NCI-H2227 (cell line): Measurements from ENCODE around the gene ZBTB16.

Source experiments
- DNase-seq: peaks from one replicate; lab custom pipeline; 2025; ENCODE audit not compliant: unreplicated experiment; lab: John Stamatoyannopoulos, UW

The ZBTB16 gene

GRCh38 chr11:114082767-114083181 is 23.3 kb downstream of the ZBTB16 start:
- DNase-seq, result no peak

DNA sequence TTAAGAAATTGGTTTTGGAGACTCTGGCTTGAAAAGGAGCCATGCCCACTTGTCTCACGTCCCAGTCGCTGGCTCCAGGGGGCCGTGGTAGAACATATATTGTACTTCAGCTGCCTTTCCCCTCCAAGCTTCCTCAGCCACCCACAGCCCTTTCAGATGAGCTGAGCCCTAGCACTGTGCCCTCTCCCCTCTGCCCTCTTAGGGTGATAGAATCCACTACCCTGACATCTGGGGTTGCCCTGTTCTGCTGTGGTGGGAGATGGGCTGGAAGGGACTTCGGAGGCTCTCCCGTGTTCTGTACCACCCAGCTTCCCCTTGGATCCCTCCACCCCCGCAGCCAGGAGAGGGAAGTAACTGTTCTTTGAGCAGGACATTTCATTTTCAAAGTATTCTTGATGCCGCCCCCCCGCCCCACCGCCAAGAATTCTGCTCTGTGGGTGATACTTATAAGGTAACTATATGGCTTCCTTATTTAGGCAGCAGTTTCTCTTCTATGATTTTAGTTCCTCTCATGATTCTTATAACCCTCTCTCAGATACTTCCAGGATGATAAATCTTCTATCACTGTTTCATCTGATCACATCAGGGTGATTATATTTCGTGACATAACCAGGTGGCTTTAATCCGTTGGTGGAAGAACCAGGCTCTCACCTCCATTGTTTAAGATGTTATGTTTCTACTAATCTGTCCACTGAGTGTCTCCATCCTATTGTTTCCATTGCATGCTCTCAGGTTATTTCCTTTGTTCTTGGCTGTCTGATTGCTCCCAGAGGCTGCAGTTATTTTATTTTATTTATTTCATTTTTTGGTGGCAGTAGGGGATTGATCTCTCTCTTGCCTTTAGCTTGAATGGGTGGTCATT is 24.1 kb downstream of the ZBTB16 start:
- DNase-seq, result no peak

- no peak for DNase-seq
Measured at GRCh38 chr11:114084414-114084813, 24.9 kb downstream of the ZBTB16 start.

DNA sequence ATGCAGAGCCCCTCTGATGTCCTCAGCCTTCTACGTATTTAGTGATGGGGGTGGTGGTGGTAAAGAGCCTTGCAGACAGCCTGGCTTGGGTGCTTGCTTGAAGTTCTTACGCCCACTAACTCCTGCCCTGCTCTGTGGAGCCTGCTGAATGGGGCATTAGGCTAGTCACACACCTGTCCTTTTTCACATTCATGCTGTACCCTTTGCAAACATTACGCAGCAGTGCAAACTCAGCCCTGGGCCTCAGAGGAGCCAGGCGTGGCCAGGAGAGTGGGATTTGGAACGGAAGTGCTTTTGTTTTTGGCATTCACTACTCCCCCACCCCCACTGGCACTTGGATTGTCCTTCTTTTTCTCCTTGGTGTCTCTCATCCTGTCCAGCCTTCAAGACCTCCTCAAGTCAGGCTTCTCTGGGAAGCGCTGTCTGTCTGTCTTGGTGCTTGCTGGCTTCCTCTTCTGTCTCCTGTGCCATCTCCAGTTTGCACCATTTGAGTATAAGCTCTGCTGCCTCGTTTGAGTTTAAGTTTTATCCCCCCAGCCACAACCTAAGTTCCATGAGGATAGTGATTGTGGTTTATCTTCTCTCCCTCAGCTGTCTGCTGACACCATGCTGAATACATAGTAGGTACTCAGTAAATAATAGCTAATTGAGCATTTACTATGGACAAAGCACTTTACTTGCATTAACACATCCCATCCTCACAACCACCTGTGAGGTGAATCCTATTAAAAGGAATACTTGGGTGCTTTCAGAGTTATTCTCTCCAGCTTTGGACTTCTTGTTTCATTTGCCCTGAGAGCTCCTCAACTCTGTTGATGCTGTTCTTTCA is 26.7 kb downstream of the ZBTB16 start:
- no peak for DNase-seq

DNA sequence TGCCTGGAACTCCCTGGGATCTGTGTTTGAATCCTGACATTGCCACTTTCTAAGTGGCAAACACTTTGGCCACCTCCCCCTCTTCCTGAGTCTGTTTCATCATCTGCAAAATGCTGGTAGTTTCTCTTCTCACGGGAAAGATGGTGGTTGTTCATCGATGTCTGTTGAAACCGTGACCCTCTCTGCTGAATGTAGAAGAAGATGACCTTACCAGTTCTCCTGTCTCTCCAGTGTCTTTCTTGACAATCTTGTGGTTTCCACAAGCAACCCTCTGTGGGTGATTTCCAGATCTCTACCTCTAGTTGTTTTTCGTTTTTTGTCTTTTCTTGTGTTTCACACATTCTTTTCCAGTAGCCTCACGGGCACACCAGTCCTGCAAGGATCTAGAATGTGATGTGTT is 27.5 kb downstream of the ZBTB16 start:
- no peak for DNase-seq

DNA sequence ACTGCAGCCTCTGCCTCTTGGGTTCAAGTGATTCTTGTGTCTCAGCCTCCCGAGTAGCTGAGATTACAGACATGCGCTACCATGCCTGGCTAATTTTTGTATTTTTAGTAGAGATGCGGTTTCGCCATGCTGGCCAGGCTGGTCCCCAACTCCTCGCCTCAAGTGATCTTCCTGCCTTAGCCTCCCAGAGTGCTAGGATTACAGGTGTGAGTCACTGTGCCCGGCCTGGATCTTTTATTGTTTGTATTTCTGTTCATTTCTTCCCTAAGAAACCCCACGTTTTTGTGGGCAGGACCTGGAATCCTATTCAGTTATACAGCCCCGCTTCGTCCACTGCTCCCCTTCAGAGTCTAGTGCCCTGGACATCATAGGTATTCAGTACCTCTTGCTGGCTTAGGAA is 28.7 kb downstream of the ZBTB16 start:
- DNase-seq, result no peak

DNA sequence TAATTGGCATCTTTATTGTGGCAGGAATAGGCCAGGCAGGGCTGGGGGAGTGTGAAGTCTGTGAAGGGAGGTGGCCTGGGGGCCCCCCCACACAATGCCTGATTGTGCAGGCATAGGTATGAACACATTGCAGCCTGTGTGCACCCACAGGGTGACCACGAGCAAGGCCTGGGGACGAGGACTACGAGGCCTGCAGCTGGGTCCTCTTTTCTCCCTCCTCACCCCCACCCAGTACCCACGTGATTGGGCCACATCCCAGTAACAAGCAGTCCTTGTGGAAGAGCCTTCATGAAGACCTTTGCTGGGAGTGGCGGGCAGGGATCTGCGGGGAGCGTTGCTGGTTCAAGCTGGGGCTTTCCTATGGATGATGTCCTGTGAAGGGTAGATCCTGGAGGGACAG is 29.3 kb downstream of the ZBTB16 start:
- DNase-seq, result no peak

- DNase-seq, result no peak
Measured at GRCh38 chr11:114089748-114090147, 30.2 kb downstream of the ZBTB16 start.

DNA sequence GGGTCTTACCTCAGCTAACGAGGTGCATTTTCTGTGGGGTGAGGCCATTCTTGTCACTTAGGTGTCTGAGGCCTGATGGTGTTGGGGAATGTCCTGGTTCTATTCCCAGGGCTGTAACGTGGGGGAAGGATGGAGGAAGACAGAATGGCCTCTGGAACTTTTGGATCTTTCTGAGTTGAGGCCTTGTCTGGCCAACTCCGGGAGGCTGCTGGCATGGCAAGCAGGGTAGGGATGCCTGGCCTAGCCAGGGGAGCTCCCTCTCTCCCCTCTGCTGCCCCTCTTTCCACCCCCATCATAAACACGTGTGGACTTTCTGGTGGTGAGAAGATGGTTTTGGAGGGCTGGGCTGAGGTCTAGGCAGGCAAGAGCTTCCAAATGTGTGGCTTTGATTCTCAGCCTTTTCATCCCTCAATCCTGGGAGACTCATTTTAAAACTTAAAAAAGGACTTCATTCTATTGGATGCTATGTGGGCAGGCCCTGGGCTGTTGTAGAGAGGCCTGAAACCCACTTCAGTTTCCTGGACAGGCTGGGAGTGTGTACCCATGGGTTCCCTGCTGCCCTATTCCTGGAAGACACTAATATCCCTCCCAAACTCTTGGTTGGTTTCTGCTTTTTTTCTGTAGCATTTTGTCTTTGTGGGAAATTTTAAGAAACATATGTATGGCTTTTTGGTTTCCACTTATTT is 30.9 kb downstream of the ZBTB16 start:
- no peak for DNase-seq

- no peak for DNase-seq
Measured at GRCh38 chr11:114090976-114091375, 31.5 kb downstream of the ZBTB16 start.

GRCh38 chr11:114091516-114092397 is 32.2 kb downstream of the ZBTB16 start:
- no peak for DNase-seq

DNA sequence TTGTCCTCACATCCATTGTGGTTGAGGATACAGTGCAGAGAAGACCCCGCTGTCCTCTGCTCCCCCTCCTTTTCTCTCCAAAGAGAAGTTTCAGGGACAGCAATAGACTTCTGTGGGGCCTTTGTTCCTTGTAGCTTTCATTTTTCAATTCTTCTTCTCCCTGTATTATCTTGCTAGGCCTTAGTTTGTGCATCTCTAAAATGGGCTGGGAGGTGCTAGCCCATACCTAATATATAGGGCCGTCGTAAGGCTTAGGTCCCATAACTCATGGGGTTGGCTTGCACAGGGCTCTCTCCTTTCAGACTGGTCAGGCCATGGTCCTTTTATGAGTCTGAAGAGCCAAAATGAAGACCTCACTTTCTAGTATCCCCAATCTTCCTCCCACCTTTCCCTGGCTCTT is 33.0 kb downstream of the ZBTB16 start:
- DNase-seq, result no peak

GRCh38 chr11:114092953-114093352 is 33.4 kb downstream of the ZBTB16 start:
- no peak for DNase-seq

DNA sequence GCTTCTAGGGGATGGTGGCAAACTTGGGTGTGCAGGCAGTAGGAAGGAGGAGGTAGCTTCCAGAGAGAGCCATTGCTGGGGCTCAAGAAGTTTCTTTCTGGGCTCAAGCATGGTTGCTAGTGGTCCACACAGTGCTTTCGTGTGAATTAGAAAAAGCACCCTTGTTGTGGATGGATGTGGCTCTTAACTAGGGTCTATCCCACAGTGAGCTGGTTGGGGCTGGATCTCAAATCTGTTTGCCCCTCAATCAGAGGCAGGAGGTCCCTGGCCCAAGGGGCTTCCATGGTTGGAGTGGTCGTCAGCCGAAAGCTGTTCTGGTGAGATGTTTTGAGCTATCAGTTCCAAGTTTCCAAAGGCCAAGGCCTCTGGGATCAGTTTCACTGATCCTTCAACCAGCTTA is 35.0 kb downstream of the ZBTB16 start:
- DNase-seq, result no peak

DNA sequence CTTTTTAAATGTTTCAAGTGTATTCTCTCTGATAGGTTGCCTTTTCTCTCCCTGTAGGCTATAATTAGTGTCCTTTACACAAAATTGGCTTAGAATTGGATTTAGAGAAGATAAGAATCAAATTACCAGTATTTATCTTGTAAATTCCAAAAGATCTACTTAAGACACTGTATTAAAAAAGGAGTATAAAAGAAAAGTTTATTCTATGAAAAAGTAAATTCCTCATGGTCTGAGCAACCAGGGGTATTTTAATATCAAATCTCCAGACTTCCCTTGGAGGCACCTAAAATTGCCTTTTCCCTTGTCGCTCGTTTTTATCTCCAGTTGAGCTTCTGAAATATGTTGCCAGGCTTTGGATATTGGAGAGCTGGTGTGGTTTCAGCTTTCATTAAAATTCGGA is 36.4 kb downstream of the ZBTB16 start:
- DNase-seq, result no peak

GRCh38 chr11:114097832-114098231 is 38.3 kb downstream of the ZBTB16 start:
- DNase-seq, result no peak

DNA sequence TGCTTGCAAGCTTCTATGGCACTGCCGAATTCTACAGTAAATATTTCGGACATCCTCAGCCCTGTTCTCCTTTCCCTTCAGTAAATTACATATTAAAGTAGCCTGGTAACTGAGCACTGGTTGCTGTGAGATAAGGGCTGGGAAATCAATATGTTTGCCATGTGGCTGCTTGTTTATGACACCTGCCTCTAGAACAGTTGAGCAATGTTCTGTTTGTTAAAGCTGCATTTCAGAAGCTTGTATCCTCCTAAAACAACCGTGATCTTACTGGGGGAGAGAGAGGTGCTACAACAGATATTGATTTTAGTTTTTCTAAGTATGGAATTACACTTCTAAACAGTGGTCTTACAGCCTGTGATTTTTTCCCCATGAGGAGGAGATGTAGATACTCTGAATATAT is 39.4 kb downstream of the ZBTB16 start:
- no peak for DNase-seq

DNA sequence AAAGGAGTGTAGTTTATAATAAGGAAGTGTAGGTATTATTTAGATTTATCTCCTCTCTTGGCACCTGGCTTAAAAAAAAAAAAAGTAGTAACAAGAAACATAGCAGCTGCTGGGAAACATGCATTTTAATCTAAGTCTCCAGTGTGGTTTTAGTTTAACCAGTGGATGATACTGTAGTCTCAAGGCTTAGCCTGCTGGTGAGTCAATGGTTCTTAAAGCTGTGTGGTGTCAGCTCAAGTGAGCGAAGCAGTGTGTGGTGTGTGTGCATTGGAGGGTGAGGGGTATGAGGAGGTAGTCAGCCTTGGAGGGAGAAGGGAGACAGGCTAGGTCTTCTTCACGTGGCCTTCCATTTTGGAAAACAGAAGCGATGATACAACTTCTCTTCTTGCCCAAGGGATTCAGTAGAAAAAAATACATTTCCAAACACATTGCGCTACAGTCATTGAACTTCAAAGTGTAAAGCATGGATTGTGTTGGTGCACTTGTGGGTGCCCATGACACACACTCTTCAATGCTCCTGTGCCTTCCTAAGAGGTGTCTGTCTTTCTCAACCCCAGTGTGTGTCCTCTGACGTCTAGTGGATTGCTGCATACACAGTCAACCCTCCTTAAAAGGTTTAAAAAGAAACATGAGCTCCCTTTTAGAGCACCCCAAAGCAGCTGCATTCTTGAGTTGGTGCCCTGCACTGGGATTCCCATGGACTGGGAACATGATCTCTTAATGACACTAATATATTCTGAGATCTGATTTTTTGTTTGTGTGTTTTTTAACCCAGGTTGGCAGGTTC is 40.1 kb downstream of the ZBTB16 start:
- DNase-seq, result no peak

DNA sequence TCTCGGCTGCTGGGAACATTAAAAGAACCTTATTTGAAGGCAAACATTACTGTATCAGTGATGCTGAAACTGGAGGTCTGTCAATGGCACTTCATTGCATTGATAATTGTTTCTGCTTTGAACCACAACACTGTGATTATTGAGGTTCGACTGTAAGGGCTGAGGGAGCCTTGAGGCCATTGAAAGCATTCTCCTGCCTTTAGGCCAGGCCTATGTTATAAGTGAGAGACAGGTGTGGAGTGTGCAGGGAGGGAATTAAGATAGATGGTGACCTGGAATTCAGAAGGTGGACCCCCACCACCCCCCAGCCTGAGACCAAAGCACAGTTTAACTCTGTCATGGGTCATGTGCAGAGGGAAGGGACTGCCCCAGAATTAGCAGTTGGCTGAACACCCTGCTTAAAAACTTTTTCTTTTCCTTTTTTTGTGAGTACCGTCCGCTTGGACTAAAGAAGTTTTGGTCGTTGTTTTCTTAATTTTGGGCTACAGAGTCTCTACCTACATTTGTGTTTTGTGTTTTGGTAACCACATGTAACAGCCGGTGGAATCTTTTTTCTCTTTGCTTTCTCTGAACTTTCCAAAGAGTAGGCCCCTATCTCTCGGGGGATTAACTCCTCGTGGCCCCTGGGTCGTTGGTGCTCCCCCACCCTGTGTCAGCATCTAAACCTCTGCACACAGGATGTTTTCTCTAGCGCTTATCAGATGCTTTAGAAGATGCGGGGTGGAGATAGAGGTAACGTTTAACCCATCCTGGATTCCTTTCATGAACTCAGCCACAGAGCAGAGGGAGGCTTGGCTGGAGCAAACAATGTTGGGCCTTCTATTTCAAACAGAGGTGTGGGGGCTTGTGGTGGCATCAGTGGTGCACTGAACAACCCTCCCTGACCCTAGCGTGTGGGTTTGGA is 43.7 kb downstream of the ZBTB16 start:
- no peak for DNase-seq
